Measurements from ENCODE around the gene TMC1.

Gene TMC1

DNA sequence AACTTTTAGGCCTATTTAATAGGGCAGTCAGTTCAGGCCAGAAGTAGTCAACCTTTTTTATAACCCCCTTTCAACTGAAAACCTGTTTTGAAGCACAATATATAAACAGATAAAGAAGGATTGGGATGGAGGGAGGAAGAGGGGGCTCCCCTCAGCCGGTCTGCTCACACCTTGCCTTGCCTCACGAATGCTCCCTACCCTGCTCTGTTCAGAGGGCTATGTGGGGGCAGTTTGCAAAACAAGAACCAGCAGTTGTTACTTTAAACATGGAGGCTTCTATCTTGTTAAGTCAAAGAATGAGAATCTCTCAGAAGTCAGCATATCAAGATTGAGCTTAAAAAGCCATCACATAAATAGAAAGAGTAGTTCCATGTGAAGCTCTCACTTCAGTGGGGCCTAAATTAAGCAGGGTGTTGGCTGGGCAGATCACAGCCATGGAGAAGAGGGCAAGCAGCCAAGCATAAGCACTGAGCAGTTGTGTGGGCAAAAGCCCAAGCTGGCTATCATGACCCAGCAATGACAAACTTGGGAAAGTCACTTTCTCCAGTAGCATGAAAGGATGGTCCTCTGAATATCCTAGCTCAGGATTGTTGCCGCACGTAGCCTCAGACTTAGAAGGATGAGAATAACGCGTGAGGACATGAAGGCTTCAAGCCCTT, 360.8 kb downstream of the TMC1 start:
- no peak for DNase-seq (ENCODE audit: low read depth)
- H3K4me3 ChIP-seq (ENCODE audit: low read depth, low read length): no peak overlapping the region

DNA sequence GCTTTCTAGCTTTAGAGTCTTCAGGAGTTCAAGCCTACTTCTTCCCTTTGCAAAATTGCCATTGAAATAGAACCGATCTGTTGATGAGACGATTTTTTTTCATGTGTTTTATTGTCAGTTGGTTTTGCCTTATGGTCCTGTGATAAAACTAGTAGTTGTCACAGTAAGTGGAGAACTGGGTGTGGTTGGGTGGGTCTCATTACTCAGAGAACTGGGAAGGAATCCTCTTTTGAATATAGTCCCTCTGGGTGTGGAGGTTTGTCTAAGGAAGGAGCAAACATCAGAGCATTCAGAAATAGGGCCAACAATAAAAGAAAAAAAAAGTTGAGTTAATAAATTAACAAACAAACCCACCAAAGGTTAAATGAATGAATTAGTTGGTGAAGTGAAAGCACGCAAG, 362.5 kb downstream of the TMC1 start:
- DNase-seq (ENCODE audit: low read depth): no peak

DNA sequence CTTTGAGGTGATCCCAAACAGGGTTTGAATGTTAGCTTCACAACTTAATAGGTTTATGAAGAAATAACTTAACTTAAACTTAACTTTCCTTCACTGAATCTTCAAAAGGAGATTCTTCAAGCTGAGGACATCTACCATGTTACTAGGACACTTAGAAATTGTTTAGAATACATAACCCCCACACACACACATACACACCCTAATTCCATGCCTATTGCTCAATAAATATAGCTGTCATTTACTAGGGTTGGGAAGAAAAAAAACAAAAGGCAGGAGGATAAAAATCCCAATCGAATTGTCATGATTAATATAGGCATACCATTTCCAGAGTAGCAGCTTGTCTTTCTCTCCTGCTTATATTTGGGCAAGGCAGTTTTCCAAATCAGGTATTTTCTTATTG, 363.1 kb downstream of the TMC1 start:
- DNase-seq (ENCODE audit: low read depth): no peak
- H3K4me3 ChIP-seq (ENCODE audit: low read depth, low read length): no peak overlapping the region

More for the DNA sequence above, 362.5 kb downstream of the TMC1 start:
- no peak overlapping the region for H3K4me3 ChIP-seq (ENCODE audit: low read depth, low read length)
